ENCODE data around the gene POU3F3. TPM values are rescaled to one million over a fixed set of nuclear protein-coding genes. Genes with fewer than 3 reads are reported as not detected.

The POU3F3 gene
- total and polyA plus RNA-seq, 2 of the 8 experiments (the other 6 are each of a cell fraction or from before 2014, with no cell fraction given), result 0.09 TPM; not detected in 1

DNA sequence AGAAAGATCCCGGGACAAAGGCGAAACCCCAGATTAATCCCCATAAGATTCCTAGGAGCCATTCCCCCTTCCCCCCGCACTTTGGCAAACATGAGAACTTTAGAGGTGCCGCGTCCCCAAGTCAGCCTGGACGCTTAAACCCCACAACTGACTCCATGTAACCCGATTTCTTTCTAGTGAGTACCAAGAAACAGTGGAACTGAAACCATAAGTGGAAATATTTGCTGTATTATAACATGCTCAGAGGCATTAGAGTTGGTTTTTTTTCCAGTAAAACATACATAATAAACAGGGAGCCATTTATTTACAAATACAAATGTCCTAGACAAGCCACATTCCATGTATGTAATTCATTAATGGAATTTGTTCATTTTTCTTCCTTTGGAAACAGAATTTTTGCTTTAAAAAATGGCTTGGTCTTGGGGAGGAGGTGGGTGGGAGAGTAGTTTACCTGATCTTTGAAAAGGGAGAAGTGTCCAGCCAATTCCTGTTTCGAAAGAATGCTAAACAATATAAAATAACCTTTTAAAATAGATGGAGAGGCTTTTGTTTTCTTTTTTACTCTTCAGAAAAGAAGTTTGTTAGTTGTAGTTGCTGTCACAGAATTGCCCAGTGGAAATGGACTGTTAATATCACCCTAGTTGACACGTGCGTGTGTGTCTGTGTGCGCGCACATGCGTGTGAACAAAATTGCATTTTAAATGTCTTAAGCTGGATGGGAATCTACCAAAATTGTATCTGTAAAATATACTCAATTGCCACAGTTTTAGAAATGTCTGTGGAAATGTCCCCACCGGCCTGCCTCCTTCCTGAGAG, 10.6 kb downstream of the POU3F3 start:
- Histone ChIP-seq H2BK12ac (ENCODE audit: low read depth, low read length) (no peak overlapping the region; the same call in 1 of the 2 replicates), H3K23ac (ENCODE audit: insufficient read length) (no peak overlapping the region), H3K4me3 (ENCODE audit: extremely low read depth in 1 of 4, insufficient read depth in 2 of 4, low read depth in 3 of 4, low read length in 4 of 4) (peak overlapping the region in 1 of 4 experiments; percentile 47; a peak in 2 of 8 replicates), H2BK120ac (replicated peaks; ENCODE audit: low read depth, low read length) (no peak overlapping the region), H4K8ac (ENCODE audit: extremely low read depth, insufficient read depth, low read length) (no peak overlapping the region), H4K20me1 (replicated peaks in 1 of 2; ENCODE audit: control insufficient read depth in 1 of 2, insufficient read depth in 2 of 2, low read length in 2 of 2) (peaks cover 19 to 34% of the 10 kb centered on the region in 2 experiments), H3K9ac (replicated peaks in 1 of 4; ENCODE audit: extremely low read depth in 1 of 4, low read depth in 3 of 4, low read length in 3 of 4) (no peak overlapping the region), H3K79me1 (ENCODE audit: low read depth, low read length) (no peaks in the 10 kb centered on the region), H2BK20ac (ENCODE audit: low read length) (no peak overlapping the region), H3K4me1 (replicated peaks in 1 of 4; ENCODE audit: control insufficient read depth in 3 of 4, insufficient read depth in 4 of 4, low read length in 3 of 4) (peaks cover 8 to 44% (median 24%) of the 10 kb centered on the region in 4 experiments), H2AK5ac (ENCODE audit: low read depth, low read length) (no peak overlapping the region), H2AFZ (ENCODE audit: low read length) (no peak overlapping the region), H3K4ac (replicated peaks; ENCODE audit: insufficient read length, low read depth, low read length) (no peak overlapping the region), H2BK15ac (ENCODE audit: low read length) (no peak overlapping the region), H3K14ac (ENCODE audit: insufficient read length) (no peak overlapping the region), H3K27ac (ENCODE audit: low read depth, low read length) (no peak overlapping the region), H2BK5ac (ENCODE audit: low read depth, low read length) (no peak overlapping the region), H3K27me3 (replicated peaks in 1 of 4; ENCODE audit: control insufficient read depth in 3 of 4, extremely low read depth in 1 of 4, insufficient read depth in 3 of 4, low read length in 3 of 4) (peaks cover 76 to 100% (median 94%) of the 10 kb centered on the region in 4 experiments), H3K36me3 (ENCODE audit: control insufficient read depth in 2 of 4, insufficient read depth in 4 of 4, low read length in 3 of 4) (no peaks in the 10 kb centered on the region; a peak in 1 of 8 replicates), H3K18ac (ENCODE audit: extremely low read depth, low read length) (no peak overlapping the region; the same call in 1 of the 2 replicates), H3K79me2 (ENCODE audit: control insufficient read depth in 1 of 2, insufficient read depth in 2 of 2, low read length in 2 of 2) (no peaks in the 10 kb centered on the region), H3K23me2 (ENCODE audit: low read depth, low read length) (peaks cover 10% of the 10 kb centered on the region), H3K9me3 (ENCODE audit: insufficient read depth in 2 of 2, low read depth in 1 of 2, low read length in 1 of 2) (no peaks in the 10 kb centered on the region), H4K5ac (ENCODE audit: insufficient read length, low read depth, low read length) (no peak overlapping the region), H4K91ac (replicated peaks; ENCODE audit: insufficient read length, low read length) (no peak overlapping the region), H3K4me2 (ENCODE audit: insufficient read depth in 1 of 2, low read depth in 2 of 2, low read length in 2 of 2) (peak overlapping the region; percentile 66 to 70), H3K56ac (replicated peaks; ENCODE audit: insufficient read length, low read depth, low read length) (no peak overlapping the region)
- FAIRE-seq, result no peak
- CTCF ChIA-PET (ENCODE audit: partially characterized antibody), result no interaction called here
- no peak for DNase-seq (ENCODE audit: low read depth in 1 of 2, low spot score in 2 of 2)
- 17% methylated on average over 14 of the region's 14 CpGs; no CpG with 5 or more reads in 1 of the 2 experiments for WGBS, 2 experiments (ENCODE audit: extremely low coverage in 1 of 2, insufficient coverage in 1 of 2, insufficient read length in 1 of 2, insufficient replicate concordance in 2 of 2, low coverage in 1 of 2, low lambda C conversion rate in 2 of 2, missing lambda C conversion rate in 1 of 2)
- POLR2A ChIA-PET (ENCODE audit: partially characterized antibody), result no interaction called here
- no peak for TF ChIP-seq TEAD4 (IDR thresholded peaks at IDR 0.05; ENCODE audit: low read depth, low read length)
- no peak for TF ChIP-seq RXRA (IDR thresholded peaks at IDR 0.05; ENCODE audit: insufficient read depth, low read depth, low read length)
- peak; percentile 46 for TF ChIP-seq RNF2 (IDR thresholded peaks at IDR 0.05; ENCODE audit: borderline replicate concordance, low read depth, low read length, missing control alignments, poor library complexity, severe bottlenecking)
- TF ChIP-seq SUZ12 (IDR thresholded peaks at IDR 0.05; ENCODE audit: low read length), result 0 out of 2 replicates have a peak, but pooled peaks have one; percentile 91
- TF ChIP-seq EZH2 (IDR thresholded peaks at IDR 0.05; ENCODE audit: low read depth, low read length, severe bottlenecking), result peak; percentile 95
- TF ChIP-seq BRCA1 (IDR thresholded peaks at IDR 0.05; ENCODE audit: low read depth, low read length), result no peak
- TF ChIP-seq RFX5 (IDR thresholded peaks at IDR 0.05; ENCODE audit: borderline replicate concordance, low read depth, low read length), result no peak
- peak; percentile 84; the same call in 1 of the 2 replicates for TF ChIP-seq CBX8 (IDR thresholded peaks at IDR 0.05; ENCODE audit: borderline replicate concordance, low read depth, low read length)
- TF ChIP-seq SIX5 (IDR thresholded peaks at IDR 0.05; ENCODE audit: low read depth, low read length), result no peak
- TF ChIP-seq TCF12 (IDR thresholded peaks at IDR 0.05; ENCODE audit: low read depth, low read length), result no peak
- TF ChIP-seq CREB1 (IDR thresholded peaks at IDR 0.05), result no peak
- no peak for TF ChIP-seq SP1 (IDR thresholded peaks at IDR 0.05; ENCODE audit: low read depth, low read length)
- no peak for TF ChIP-seq CBX5 (IDR thresholded peaks at IDR 0.05; ENCODE audit: low read depth, low read length)
